ENCODE results near the gene IRF3.

DNA sequence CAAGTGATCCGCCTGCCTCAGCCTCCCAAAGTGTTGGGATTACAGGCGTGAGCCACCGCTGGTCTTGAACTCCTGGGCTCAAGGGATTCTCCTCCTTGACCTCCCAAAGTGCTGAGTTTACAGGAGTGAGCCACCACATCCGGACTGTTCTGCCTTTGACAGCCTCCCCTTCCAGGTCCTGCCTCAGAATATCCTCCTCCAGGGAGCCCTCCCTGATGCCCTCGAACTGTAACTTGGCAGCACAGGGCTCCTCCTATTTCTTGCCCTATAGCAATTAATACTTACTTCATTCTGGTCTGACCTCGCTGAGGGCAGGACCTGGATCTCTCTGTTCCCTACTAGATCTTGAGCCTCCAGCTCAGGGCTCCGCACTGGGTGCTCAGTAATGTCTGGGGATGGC, 31.2 kb upstream of the IRF3 start:
- TF ChIP-seq, protein P1, sequence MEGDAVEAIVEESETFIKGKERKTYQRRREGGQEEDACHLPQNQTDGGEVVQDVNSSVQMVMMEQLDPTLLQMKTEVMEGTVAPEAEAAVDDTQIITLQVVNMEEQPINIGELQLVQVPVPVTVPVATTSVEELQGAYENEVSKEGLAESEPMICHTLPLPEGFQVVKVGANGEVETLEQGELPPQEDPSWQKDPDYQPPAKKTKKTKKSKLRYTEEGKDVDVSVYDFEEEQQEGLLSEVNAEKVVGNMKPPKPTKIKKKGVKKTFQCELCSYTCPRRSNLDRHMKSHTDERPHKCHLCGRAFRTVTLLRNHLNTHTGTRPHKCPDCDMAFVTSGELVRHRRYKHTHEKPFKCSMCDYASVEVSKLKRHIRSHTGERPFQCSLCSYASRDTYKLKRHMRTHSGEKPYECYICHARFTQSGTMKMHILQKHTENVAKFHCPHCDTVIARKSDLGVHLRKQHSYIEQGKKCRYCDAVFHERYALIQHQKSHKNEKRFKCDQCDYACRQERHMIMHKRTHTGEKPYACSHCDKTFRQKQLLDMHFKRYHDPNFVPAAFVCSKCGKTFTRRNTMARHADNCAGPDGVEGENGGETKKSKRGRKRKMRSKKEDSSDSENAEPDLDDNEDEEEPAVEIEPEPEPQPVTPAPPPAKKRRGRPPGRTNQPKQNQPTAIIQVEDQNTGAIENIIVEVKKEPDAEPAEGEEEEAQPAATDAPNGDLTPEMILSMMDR (IDR thresholded peaks at IDR 0.05 in 8 of 11, conservative IDR thresholded peaks at IDR 0.05 in 3 of 11) = no peak
- TF ChIP-seq POLR2A (IDR thresholded peaks at IDR 0.05) = no peak
- no peak for TF ChIP-seq POLR2AphosphoS5 (IDR thresholded peaks at IDR 0.05)
